ENCODE results near the gene PLA2G10. TPM values are rescaled to one million over a fixed set of nuclear protein-coding genes. Genes with fewer than 3 reads are reported as not detected.
A peak's percentile ranks its signal among the peaks of the same experiment; 100 is the strongest.

Gene PLA2G10
- total and polyA plus RNA-seq, 9 of the 15 experiments (the other 6 are each of a cell fraction or from before 2014, with no cell fraction given) = not detected

DNA sequence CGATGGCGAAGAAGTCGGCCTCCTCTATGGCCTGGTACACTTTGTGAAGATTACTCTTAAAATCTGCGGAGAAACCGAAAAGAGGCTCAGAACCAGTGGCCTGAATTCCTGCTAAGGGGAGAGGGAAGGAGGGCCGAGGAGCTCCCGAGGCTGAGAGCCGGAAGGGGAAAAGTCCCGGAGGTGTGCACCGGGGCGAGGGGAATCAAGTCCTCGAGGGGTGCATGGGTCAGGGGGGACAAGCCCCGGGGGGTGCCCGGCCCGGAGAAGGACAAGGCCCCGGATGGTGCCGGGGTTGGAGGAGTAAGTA, 64.5 kb downstream of the PLA2G10 start (continued):
- TF ChIP-seq, protein P1, sequence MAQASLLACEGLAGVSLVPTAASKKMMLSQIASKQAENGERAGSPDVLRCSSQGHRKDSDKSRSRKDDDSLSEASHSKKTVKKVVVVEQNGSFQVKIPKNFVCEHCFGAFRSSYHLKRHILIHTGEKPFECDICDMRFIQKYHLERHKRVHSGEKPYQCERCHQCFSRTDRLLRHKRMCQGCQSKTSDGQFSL (CRISPR knock-in tag; IDR thresholded peaks at IDR 0.05) = peak; percentile 54; the same call in 1 of the 2 replicates
- TF ChIP-seq, protein P1 (tag; IDR thresholded peaks at IDR 0.05) = no peak
- TF ChIP-seq ZNF57 (CRISPR knock-in tag; IDR thresholded peaks at IDR 0.05) (no peak), MCM2 (IDR thresholded peaks at IDR 0.05; ENCODE audit: low read depth) (no peak), ZNF644 (tag; IDR thresholded peaks at IDR 0.05; ENCODE audit: low read depth) (no peak), CREB1 (IDR thresholded peaks at IDR 0.05) (no peak), CREB1 (CRISPR knock-in tag; IDR thresholded peaks at IDR 0.05) (no peak), ZNF764 (CRISPR knock-in tag; IDR thresholded peaks at IDR 0.05; ENCODE audit: low read depth) (no peak), YBX1 (IDR thresholded peaks at IDR 0.05) (no peak), STAG1 (CRISPR knock-in tag; IDR thresholded peaks at IDR 0.05; ENCODE audit: borderline replicate concordance) (no peak), LARP7 (IDR thresholded peaks at IDR 0.05) (peak; percentile 52; the same call in 1 of the 2 replicates), RUNX1 (IDR thresholded peaks at IDR 0.05; ENCODE audit: low read depth) (no peak), ZNF175 (CRISPR knock-in tag; IDR thresholded peaks at IDR 0.05; ENCODE audit: low read depth) (no peak), MTF1 (CRISPR knock-in tag; IDR thresholded peaks at IDR 0.05; ENCODE audit: borderline replicate concordance) (no peak), NR2C1 (IDR thresholded peaks at IDR 0.05) (no peak), NR2C1 (tag; IDR thresholded peaks at IDR 0.05) (no peak), ZNF75A (CRISPR knock-in tag; IDR thresholded peaks at IDR 0.05) (no peak), ZNF347 (CRISPR knock-in tag; IDR thresholded peaks at IDR 0.05; ENCODE audit: low read depth) (no peak), ZNF586 (CRISPR knock-in tag; conservative IDR thresholded peaks at IDR 0.05) (no peak), TAF7 (tag; IDR thresholded peaks at IDR 0.05) (no peak), HMG20A (CRISPR knock-in tag; conservative IDR thresholded peaks at IDR 0.05) (no peak), ZNF12 (CRISPR knock-in tag; IDR thresholded peaks at IDR 0.05) (no peak), HSF4 (CRISPR knock-in tag; IDR thresholded peaks at IDR 0.05; ENCODE audit: borderline replicate concordance) (no peak), E2F3 (CRISPR knock-in tag; IDR thresholded peaks at IDR 0.05) (no peak)
- TF ChIP-seq, protein P2, sequence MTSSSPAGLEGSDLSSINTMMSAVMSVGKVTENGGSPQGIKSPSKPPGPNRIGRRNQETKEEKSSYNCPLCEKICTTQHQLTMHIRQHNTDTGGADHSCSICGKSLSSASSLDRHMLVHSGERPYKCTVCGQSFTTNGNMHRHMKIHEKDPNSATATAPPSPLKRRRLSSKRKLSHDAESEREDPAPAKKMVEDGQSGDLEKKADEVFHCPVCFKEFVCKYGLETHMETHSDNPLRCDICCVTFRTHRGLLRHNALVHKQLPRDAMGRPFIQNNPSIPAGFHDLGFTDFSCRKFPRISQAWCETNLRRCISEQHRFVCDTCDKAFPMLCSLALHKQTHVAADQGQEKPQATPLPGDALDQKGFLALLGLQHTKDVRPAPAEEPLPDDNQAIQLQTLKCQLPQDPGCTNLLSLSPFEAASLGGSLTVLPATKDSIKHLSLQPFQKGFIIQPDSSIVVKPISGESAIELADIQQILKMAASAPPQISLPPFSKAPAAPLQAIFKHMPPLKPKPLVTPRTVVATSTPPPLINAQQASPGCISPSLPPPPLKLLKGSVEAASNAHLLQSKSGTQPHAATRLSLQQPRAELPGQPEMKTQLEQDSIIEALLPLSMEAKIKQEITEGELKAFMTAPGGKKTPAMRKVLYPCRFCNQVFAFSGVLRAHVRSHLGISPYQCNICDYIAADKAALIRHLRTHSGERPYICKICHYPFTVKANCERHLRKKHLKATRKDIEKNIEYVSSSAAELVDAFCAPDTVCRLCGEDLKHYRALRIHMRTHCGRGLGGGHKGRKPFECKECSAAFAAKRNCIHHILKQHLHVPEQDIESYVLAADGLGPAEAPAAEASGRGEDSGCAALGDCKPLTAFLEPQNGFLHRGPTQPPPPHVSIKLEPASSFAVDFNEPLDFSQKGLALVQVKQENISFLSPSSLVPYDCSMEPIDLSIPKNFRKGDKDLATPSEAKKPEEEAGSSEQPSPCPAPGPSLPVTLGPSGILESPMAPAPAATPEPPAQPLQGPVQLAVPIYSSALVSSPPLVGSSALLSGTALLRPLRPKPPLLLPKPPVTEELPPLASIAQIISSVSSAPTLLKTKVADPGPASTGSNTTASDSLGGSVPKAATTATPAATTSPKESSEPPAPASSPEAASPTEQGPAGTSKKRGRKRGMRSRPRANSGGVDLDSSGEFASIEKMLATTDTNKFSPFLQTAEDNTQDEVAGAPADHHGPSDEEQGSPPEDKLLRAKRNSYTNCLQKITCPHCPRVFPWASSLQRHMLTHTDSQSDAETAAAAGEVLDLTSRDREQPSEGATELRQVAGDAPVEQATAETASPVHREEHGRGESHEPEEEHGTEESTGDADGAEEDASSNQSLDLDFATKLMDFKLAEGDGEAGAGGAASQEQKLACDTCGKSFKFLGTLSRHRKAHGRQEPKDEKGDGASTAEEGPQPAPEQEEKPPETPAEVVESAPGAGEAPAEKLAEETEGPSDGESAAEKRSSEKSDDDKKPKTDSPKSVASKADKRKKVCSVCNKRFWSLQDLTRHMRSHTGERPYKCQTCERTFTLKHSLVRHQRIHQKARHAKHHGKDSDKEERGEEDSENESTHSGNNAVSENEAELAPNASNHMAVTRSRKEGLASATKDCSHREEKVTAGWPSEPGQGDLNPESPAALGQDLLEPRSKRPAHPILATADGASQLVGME (CRISPR knock-in tag; IDR thresholded peaks at IDR 0.05) = no peak
- TF ChIP-seq, protein P3, sequence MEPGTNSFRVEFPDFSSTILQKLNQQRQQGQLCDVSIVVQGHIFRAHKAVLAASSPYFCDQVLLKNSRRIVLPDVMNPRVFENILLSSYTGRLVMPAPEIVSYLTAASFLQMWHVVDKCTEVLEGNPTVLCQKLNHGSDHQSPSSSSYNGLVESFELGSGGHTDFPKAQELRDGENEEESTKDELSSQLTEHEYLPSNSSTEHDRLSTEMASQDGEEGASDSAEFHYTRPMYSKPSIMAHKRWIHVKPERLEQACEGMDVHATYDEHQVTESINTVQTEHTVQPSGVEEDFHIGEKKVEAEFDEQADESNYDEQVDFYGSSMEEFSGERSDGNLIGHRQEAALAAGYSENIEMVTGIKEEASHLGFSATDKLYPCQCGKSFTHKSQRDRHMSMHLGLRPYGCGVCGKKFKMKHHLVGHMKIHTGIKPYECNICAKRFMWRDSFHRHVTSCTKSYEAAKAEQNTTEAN (CRISPR knock-in tag; IDR thresholded peaks at IDR 0.05) = peak; percentile 54; the same call in 1 of the 2 replicates
